ENCODE data around the gene ALLC.

Gene ALLC

DNA sequence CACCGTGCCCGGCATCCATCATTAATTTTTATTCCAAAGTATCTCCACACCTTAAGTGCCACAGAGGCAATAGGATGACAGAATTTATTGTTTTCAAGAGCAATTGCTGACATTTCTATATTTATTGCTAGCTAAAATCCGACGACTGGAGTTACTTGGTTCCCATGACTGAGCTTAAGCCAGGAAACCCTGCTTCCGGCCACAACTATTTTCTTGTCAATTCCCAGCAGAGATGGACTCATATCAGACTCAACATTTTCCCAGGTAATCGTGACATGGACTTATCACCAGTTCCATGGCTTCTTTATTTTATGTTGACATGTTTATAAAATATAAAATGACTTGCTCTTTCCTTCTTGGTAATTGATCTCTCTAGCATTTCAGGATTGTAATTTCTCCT is 24.8 kb downstream of the ALLC start:
- ATAC-seq, result no peak
- H3K9me3 Mint-ChIP-seq, result no peaks in the 10 kb centered on the region
- H3K4me1 Mint-ChIP-seq, result no peaks in the 10 kb centered on the region
- no peak for DNase-seq
- H3K36me3 Mint-ChIP-seq (ENCODE audit: low read depth), result no peaks in the 10 kb centered on the region
- H3K27me3 Mint-ChIP-seq, result peaks cover 9% of the 10 kb centered on the region
- H3K27ac Mint-ChIP-seq, result no peak overlapping the region
- H3K4me3 Mint-ChIP-seq, result no peak overlapping the region

DNA sequence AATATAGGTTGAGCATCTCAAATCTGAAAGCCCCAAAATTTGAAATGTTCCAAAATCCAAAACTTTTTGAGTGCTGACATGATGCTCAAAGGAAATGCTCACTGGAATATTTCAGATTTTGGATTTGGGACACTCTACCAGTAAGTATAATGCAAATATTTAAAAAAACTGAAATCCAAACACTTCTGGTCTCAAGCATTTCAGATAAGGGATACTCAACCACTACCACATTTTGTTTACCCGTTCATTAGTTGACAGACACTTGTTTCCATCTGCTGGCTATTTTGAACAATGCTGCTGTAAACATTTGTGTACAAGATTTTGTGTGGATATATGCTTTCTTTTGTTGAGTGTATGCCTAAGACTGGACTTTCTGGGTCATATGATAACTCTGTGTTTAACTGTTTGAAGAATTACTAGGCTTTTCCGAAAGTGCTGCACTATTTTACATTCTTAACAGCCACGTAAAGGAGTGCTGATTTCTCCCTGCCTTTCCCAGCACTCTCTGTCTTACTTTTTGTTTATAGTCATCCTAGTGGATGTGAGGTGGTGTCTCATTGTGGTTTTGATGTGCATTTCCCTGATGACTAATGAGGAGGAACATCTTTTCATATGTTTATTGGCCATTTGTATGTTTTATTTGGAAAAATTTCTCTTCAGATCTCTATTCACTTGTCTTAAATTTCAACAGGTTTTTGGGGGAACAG is 25.9 kb downstream of the ALLC start:
- no peak for DNase-seq
- H3K36me3 Mint-ChIP-seq (ENCODE audit: low read depth), result no peaks in the 10 kb centered on the region
- no peak overlapping the region for H3K4me3 Mint-ChIP-seq
- no peak overlapping the region for H3K27ac Mint-ChIP-seq
- peaks cover 9% of the 10 kb centered on the region for H3K27me3 Mint-ChIP-seq
- no peak for ATAC-seq
- no peaks in the 10 kb centered on the region for H3K4me1 Mint-ChIP-seq
- H3K9me3 Mint-ChIP-seq, result no peaks in the 10 kb centered on the region

DNA sequence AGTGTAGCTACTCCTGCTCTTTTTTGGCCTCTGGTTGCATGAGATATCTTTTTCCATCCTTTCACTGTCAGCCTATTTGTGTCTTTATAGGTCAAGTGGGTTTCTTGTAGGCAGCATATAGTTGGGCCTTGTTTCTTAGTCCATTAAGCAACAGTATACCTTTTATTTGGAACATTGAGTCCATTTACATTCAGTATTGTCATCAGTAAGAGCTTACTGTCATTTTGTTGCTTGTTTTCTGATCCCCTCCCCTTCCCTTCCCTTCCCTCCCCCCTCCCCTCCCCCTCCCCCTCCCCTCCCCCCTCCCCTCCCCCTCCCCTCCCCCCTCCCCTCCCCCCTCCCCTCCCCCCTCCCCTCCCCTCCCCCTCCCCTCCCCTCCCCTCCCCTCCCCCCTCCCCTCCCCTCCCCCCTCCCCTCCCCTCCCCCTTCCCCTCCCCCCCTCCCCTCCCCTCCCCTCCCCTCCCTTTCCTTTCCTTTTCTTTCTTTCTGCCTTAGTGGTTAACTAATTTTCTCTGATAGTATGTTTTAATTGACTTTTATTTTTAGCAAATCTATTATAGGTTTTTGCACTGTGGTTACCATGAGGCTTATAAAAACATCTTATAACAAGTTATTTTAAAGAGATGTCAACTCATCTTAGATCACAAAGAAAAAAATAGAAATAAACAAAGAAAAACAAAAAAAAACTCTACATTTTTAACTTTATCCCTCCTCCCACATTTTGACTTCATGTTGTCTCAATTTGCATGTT is 32.2 kb downstream of the ALLC start:
- ATAC-seq, result no peak
- no peaks in the 10 kb centered on the region for H3K4me1 Mint-ChIP-seq
- no peak for DNase-seq
- H3K27ac Mint-ChIP-seq, result no peak overlapping the region
- H3K36me3 Mint-ChIP-seq (ENCODE audit: low read depth), result no peaks in the 10 kb centered on the region
- H3K9me3 Mint-ChIP-seq, result peaks cover 12% of the 10 kb centered on the region
- H3K27me3 Mint-ChIP-seq, result peaks cover 17% of the 10 kb centered on the region
- no peak overlapping the region for H3K4me3 Mint-ChIP-seq

DNA sequence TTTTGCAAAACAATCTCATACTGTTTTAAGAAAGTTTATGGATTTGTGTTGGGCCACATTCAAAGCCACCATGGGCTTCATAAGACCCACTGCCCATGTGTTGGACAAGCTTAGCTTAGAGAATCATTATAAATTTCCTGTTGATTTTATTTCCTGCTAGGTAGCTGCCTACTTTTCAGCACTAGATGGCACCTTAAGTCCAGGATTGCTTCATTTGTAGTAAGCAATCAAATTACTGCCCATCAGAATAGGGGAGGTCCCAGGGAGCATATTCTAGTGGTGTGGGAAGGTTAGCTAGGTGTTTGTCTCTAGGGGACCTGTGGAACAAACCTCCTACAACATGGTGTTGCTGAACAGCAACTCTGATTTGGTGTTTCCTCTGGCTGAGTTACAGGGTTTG is 34.4 kb downstream of the ALLC start:
- Mint-ChIP-seq H3K27ac (no peak overlapping the region), H3K4me1 (no peaks in the 10 kb centered on the region), H3K4me3 (no peak overlapping the region), H3K9me3 (peaks cover 12% of the 10 kb centered on the region), H3K36me3 (ENCODE audit: low read depth) (no peaks in the 10 kb centered on the region), H3K27me3 (peaks cover 14% of the 10 kb centered on the region)
- DNase-seq, result no peak
- ATAC-seq, result no peak

DNA sequence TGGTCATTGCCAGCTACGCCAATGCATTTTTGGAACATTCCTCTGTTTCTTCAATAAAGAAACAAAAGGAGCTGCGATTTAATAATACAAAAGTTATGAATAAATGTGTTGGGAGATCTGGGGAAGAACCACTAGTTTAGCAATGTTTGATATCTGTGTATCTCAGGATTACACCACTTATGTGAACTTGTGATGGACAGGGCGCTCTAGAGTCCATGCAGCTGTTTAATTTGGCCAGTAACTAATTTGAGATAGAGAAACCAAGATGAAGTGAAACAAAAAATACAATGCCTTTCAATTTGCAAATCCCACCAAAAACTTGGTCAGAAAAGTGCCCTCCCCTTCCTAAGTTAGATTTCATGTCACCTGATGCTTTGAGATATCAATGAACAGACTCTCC is 38.5 kb downstream of the ALLC start:
- no peak for DNase-seq
- Mint-ChIP-seq H3K27ac (no peak overlapping the region), H3K4me3 (no peak overlapping the region), H3K27me3 (peaks cover 19% of the 10 kb centered on the region), H3K36me3 (ENCODE audit: low read depth) (no peaks in the 10 kb centered on the region), H3K9me3 (peaks cover 6% of the 10 kb centered on the region), H3K4me1 (no peaks in the 10 kb centered on the region)
- no peak for ATAC-seq

DNA sequence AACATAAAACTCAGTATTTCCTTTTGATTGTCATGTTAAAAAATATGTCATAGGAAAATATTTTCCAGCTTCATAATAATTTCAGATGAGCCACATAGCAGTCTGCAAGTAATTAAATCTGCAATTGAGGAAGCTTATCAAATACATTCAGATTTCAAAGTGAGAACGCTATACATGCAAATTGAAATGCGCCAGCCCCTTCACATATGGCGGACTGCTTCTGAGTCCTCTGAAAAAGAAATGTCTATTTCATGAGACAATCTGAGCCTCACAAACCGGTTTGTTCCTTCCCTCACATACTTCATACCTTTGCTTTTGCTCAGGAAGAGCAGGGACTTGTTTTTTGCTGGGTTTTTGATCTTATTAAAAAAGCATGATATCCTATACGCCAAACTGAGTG is 43.1 kb downstream of the ALLC start:
- no peak for ATAC-seq
- no peak for DNase-seq
- Mint-ChIP-seq H3K4me1 (peaks cover 2% of the 10 kb centered on the region), H3K9me3 (no peaks in the 10 kb centered on the region), H3K27ac (no peak overlapping the region), H3K27me3 (peaks cover 33% of the 10 kb centered on the region), H3K4me3 (no peak overlapping the region), H3K36me3 (ENCODE audit: low read depth) (no peaks in the 10 kb centered on the region)

DNA sequence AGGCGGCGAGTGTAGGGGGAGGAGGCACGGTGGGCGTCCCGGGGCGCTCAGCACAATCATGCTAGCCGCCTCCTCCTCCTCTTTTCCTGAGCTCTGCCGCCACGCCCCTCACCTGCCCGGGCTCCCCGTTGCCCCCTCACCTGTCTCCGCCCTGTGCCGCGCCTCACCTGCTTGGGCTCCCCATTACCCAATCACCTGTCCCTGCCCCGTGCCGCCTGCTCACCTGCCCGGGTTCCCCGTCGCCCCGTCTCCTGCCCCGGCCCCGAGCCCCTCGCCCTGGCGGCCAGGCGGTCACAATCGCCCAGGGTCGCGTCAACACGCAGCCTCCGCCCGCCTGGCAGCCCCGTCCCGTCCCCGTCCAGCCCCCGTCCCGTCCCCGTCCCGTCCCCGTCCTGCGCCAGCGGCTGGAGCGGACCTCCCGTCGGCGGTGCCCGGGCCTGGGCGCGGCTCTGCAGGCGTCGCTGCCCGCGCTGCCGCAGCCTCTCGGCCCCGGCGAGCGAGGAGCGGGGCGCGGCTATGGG is 45.3 kb downstream of the ALLC start, which contains the start of gene DCDC2C:
TSS of gene DCDC2C (plus strand) at position 340 of the 521 bp plus-strand sequence. CDS start at position 517, 177 bp downstream.
- Mint-ChIP-seq H3K9me3 (no peaks in the 10 kb centered on the region), H3K4me3 (no peak within 1 kb of the TSS), H3K27ac (no peak within 1 kb of the TSS), H3K36me3 (ENCODE audit: low read depth) (no peaks in the 10 kb centered on the region), H3K27me3 (peaks cover 41% of the 10 kb centered on the region), H3K4me1 (peaks cover 2% of the 10 kb centered on the region)
- no peak for ATAC-seq
- no peak for DNase-seq

DNA sequence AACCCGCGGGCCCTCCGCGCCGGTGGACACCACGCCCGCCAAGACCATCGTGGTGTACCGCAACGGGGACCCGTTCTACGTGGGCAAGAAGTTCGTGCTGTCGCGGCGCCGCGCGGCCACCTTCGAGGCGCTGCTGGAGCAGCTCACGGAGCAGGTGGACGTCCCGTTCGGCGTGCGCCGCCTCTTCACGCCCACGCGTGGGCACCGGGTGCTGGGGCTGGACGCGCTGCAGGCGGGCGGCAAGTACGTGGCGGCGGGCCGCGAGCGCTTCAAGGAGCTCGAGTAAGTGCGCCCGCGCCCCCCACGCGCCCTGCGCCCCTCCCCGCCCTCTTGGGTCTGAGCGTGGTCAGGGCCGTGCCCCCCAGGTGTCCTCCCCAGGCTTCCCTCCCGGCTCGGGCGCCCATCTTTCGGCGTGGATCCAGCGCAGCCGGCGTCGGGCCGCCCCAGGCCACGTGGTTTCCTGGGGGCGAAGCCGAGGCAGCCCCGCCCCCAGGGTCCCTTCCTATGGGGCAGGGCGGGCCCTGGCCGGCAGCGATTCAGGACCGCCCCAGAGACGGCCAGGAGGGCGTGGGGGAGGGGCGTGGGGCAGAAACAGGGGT is 45.9 kb downstream of the ALLC start:
- Mint-ChIP-seq H3K4me3 (no peak overlapping the region), H3K27me3 (peaks cover 41% of the 10 kb centered on the region)
- peak; percentile 24 for ATAC-seq

DNA sequence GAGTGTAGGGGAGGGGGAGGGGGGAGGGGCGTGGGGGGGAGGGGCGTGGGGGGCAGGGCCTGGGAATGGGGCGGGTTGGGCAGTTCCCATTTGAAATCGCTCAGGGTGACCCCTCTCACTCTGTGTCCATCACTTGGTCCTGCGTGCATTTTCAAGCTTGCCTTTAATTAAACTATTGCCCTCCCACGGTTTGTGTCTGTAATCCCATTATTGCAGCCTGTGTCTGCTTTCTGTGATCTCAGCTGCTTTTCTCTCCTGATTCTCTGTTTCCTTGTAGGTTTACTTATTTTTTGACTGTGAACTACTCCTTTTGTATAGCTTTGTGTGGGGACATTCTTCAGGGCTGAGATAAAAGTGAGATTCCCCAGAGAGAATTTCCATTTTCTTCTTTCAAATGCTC is 46.7 kb downstream of the ALLC start:
- peaks cover 38% of the 10 kb centered on the region for H3K27me3 Mint-ChIP-seq
- peaks cover 2% of the 10 kb centered on the region for H3K4me1 Mint-ChIP-seq
- DNase-seq, result no peak
- H3K9me3 Mint-ChIP-seq, result no peaks in the 10 kb centered on the region
- H3K36me3 Mint-ChIP-seq (ENCODE audit: low read depth), result no peaks in the 10 kb centered on the region
- ATAC-seq, result no peak
- H3K27ac Mint-ChIP-seq, result no peak overlapping the region
- no peak overlapping the region for H3K4me3 Mint-ChIP-seq

More for the DNA sequence above, 45.9 kb downstream of the ALLC start:
- Mint-ChIP-seq H3K36me3 (ENCODE audit: low read depth) (no peaks in the 10 kb centered on the region), H3K27ac (no peak overlapping the region), H3K9me3 (no peaks in the 10 kb centered on the region), H3K4me1 (peaks cover 2% of the 10 kb centered on the region)
- no peak for DNase-seq

DNA sequence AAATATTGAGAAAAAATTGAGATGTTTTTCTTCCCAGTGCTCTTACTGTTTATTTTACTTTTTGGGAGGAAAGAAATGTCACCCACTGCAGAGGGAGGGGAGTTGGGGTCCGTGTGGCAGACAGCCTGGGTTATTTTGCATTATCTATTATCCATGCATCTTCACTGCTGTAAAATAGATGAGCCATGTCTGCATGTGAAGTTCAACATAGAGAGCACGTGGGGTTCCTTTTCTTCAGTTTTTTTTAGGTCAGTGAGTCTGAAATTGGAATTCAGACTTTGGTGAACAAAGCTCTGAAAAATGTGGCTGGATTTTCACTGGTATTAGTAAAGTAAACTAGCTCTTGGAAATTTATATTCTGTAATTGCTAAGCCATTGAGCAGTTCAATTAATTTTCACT is 47.8 kb downstream of the ALLC start:
- H3K27me3 Mint-ChIP-seq, result peaks cover 39% of the 10 kb centered on the region
- ATAC-seq (no peak), DNase-seq (no peak)
- H3K4me3 Mint-ChIP-seq, result no peak overlapping the region
- no peaks in the 10 kb centered on the region for H3K36me3 Mint-ChIP-seq (ENCODE audit: low read depth)
- no peak overlapping the region for H3K27ac Mint-ChIP-seq
- no peaks in the 10 kb centered on the region for H3K9me3 Mint-ChIP-seq
- peaks cover 2% of the 10 kb centered on the region for H3K4me1 Mint-ChIP-seq

DNA sequence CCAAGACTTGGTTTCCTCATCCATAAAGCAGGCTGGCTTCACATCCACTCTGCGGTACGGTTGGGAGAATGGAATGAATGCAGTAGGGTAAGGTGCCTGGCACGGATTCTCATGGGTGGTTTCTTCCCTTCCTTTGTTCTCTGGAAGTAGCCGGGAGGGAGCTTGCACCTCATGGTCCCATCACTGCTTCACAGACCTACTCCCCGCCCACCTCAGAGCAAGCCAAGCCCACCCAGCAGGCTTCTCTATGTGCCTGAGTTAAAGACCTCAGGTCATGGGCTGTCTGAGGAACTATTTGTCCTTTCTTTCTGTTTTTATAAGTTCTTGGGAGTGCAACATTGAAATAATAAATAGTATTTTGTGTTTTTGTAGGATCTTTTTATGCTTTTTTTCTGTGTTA is 48.9 kb downstream of the ALLC start:
- Mint-ChIP-seq H3K27me3 (peaks cover 33% of the 10 kb centered on the region), H3K27ac (no peak overlapping the region), H3K36me3 (ENCODE audit: low read depth) (no peaks in the 10 kb centered on the region), H3K4me1 (peaks cover 2% of the 10 kb centered on the region), H3K9me3 (no peaks in the 10 kb centered on the region), H3K4me3 (no peak overlapping the region)
- ATAC-seq (no peak), DNase-seq (no peak)

DNA sequence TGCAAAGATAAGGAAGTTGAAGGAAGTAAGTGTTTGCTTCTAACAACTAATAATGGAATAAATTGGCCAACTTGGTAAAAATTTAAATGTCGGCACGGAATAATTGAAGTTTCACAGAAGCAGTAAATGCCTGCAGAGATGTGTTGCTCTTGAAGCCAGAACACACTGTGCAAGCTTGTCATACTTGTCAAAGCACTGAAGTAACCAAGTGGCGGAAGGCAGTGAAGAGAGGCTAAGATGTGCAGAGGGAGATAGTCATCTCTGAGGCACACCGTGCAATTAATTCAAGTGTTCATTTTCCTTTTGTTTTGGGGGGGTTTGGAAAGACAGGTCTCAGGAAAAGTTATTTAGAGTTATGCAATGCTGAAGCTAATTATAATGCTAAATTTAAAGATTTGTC is 50.6 kb downstream of the ALLC start:
- no peaks in the 10 kb centered on the region for H3K36me3 Mint-ChIP-seq (ENCODE audit: low read depth)
- no peaks in the 10 kb centered on the region for H3K4me1 Mint-ChIP-seq
- DNase-seq (no peak), ATAC-seq (no peak)
- H3K9me3 Mint-ChIP-seq, result no peaks in the 10 kb centered on the region
- peaks cover 23% of the 10 kb centered on the region for H3K27me3 Mint-ChIP-seq
- H3K27ac Mint-ChIP-seq, result no peak overlapping the region
- no peak overlapping the region for H3K4me3 Mint-ChIP-seq

DNA sequence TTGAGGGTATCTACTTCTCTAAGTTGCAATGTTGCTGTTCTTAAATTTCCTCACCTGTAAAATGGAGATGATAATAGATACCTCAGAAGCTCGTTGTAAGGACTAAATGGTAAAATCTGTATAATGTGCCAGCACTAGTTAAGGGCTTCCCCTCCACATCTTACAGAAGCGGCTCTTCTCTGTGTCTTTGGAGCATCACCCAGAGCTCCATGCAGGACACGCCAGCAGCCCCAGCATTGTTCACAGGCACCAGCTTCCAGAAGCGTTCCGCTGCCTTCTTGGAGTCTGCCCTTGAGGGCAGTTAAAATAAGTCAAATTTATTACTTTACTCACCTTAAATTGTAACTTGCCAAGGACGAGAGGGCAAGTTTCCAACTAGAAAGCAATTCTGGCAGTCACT is 51.2 kb downstream of the ALLC start:
- Mint-ChIP-seq H3K9me3 (no peaks in the 10 kb centered on the region), H3K4me1 (no peaks in the 10 kb centered on the region), H3K36me3 (ENCODE audit: low read depth) (no peaks in the 10 kb centered on the region), H3K27ac (no peak overlapping the region), H3K27me3 (peaks cover 23% of the 10 kb centered on the region), H3K4me3 (no peak overlapping the region)
- ATAC-seq, result no peak
- DNase-seq, result no peak

DNA sequence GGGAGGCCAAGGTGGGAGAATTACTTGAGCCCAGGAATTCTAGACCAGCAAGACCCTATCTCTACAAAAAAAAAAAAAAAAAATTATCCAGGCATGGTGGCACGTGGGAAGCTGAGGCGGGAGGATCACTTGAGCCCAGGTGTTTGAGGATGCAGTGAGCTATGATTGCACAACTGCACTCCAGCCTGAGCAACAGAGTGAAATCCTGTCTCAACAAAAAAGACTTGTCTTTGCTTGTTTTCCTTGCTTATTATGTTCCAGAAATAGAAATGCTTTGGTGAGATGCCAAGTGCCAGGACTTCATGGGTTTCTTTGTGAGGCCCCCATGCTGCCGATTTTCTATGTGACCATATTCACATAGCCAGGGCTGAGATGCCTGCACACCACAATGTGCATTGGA is 54.4 kb downstream of the ALLC start:
- no peaks in the 10 kb centered on the region for H3K9me3 Mint-ChIP-seq
- DNase-seq, result no peak
- H3K4me3 Mint-ChIP-seq, result no peak overlapping the region
- no peak for ATAC-seq
- H3K4me1 Mint-ChIP-seq, result no peaks in the 10 kb centered on the region
- H3K27ac Mint-ChIP-seq, result no peak overlapping the region
- H3K36me3 Mint-ChIP-seq (ENCODE audit: low read depth), result no peaks in the 10 kb centered on the region
- peaks cover 4% of the 10 kb centered on the region for H3K27me3 Mint-ChIP-seq
